Ovary (tissue), 9 donors: ENCODE results near the gene CDKAL1. TPM values are rescaled to one million over a fixed set of nuclear protein-coding genes. Genes with fewer than 3 reads are reported as not detected.

Source experiments
- DNase-seq, 5 donors: peaks; one replicate each; pipeline ENCODE4 v3.0.0-alpha.2; 2019 to 2020
- H3K27ac ChIP-seq, 2 donors: fragments of 200-600 bp; one replicate each; pipeline versions ENCODE4 v1.5.1 to v1.8.0; 2019 to 2022
- H3K27me3 ChIP-seq: fragments of 200-600 bp; one replicate; pipeline ENCODE4 v1.8.0; 2022
- H3K36me3 ChIP-seq: fragments of 200-600 bp; sonication (generic); one replicate; pipeline ENCODE4 v1.5.1; 2019
- H3K4me1 ChIP-seq: one replicate; pipeline ENCODE4 v1.8.1; 2013; ENCODE audit warnings: mild to moderate bottlenecking, moderate library complexity; ENCODE audit not compliant: insufficient read depth
- H3K4me3 ChIP-seq: fragments of 200-600 bp; sonication (generic); one replicate; pipeline ENCODE4 v1.5.1; 2017
- H3K9me3 ChIP-seq, 2 donors: fragments of 200-600 bp in 1 of 2; sonication (generic) in 1 of 2; one replicate each; pipeline versions ENCODE4 v1.5.1 to v1.8.1; 2013 to 2019; ENCODE audit warnings: mild to moderate bottlenecking in 1 of 2, moderate library complexity in 1 of 2
- CTCF ChIP-seq, 3 donors: fragments of 450-650 bp in 2 of 3; fragments of 200-600 bp in 1 of 3; IDR thresholded peaks; one replicate each; pipeline versions ENCODE4 v1.5.1 to v1.8.0; 2016 to 2022; ENCODE audit warnings: antibody characterized with exemption in 3 of 3, mild to moderate bottlenecking in 1 of 3
- EP300 ChIP-seq: sonication (generic); formaldehyde crosslinking; IDR thresholded peaks from one replicate; pipeline ENCODE4 v1.6.1; 2017; ENCODE audit warnings: antibody characterized with exemption
- POLR2A ChIP-seq: fragments of 450-650 bp; IDR thresholded peaks from one replicate; pipeline ENCODE4 v1.6.1; 2017; ENCODE audit warnings: antibody characterized with exemption, mild to moderate bottlenecking, moderate library complexity
- WGBS, 3 donors: extraction: QIAGEN DNeasy Blood & Tissue Kit in 1 of 3; methylation state at CpG; one replicate each; pipeline versions ENCODE4 v1.1.5 to v1.1.7; 2013 to 2017; 5-methylcytosine and 5-hydroxymethylcytosine counted together
- intact Hi-C, 4 donors: fragments of 100-400 bp; cut with DNase I; formaldehyde crosslinking; loops; one replicate each; pipeline versions ENCODE4 v1.11.0 to v1.15.1; 2022 to 2023
- polyA plus RNA-seq, 2 donors: library from polyadenylated mRNA; stranded (reverse); fragments of 200-250 nt in 1 of 2; fragments of 350-450 nt in 1 of 2; fragmentation: Illumina TruSeq in 1 of 2; extraction: RNeasy Lipid Tissue Mini Kit (QIAGEN cat#74804) in 1 of 2; gene quantifications; one replicate each; pipeline ENCODE4 v1.2.3, GENCODE V29; 2013 to 2014
- total RNA-seq, 7 donors: library from RNA; depleted of rRNA in 2 of 7; stranded (reverse); fragments of >200 nt in 2 of 7; fragmentation: NEBNext Ultra II Directional in 3 of 7; extraction: Animal tissue kit (Norgen Biotek cat#: 25700) in 3 of 7; gene quantifications; one replicate each; pipeline versions ENCODE4 v1.1.0 to v1.2.4, GENCODE V29; 2016 to 2023
- donor health status: DM: no; HTN: no; CAD: no; lungs with moderate emphysema.
- donor health status: DM: no; HTN: no; CAD: no.
- donor health status: Bipolar disorder and iron deficiency.
- donor health status: DM: yes; HTN: yes; CAD: no.
- donor health status: DM: no; HTN: no; CAD: no.
- donor health status: DM: yes; HTN: yes; CAD: no.

CDKAL1 gene
- total and polyA plus RNA-seq, 9 donors, result 6.8 to 21.3 (median 18.9) TPM

DNA sequence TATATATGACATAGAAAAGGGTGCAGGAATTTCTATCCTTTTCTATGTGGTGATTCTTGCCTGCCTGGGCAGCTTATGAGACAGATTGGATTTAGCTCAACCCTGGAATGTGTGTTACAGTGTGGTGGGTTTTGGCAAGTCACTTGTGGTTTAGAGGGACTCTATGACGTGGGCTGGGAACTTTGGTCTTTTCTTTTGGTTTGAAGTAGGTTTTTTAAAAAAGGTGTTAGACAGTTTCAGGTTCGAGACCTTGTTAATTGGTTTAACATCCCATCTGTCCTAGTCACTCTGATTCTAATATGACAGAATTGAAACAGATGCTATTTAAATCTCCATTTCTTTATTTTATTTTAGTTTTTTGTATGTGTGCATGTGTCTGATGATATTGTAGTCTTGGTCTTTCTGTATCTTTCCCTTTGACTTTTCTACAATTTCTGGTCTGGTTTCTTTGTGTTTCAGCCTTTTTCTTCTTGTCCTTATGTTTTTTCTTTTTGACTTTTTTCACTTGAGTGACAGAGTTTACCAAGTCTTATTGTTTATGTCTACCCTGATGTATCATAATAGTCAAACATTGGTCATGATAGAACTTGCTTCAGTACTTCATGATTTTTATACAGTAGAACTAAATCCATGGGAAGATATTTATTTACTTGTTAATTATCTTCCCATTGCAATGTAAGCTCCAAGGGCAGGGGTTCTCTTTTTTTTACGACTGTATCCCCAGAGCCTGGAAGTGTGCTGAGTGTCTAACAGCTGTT lies 174.3 kb downstream of the CDKAL1 start:
- TF ChIP-seq CTCF (IDR thresholded peaks at IDR 0.05), result no peak
- no peak for TF ChIP-seq POLR2A
- no peak for TF ChIP-seq EP300
- Histone ChIP-seq H3K9me3 (no peaks in the 10 kb centered on the region), H3K27ac (no peak overlapping the region), H3K27me3 (no peaks in the 10 kb centered on the region), H3K36me3 (no peaks in the 10 kb centered on the region), H3K4me1 (no peaks in the 10 kb centered on the region), H3K4me3 (no peak overlapping the region)
- WGBS, 3 donors, result 95 to 98% (median 96%) methylated on average over 3 of the region's 3 CpGs
- DNase-seq, result no peak
- intact Hi-C loops, result no loop called here

GRCh38 chr6:20709451-20709850 lies 175.2 kb downstream of the CDKAL1 start:
- TF ChIP-seq POLR2A (no peak), EP300 (no peak), CTCF (IDR thresholded peaks at IDR 0.05) (no peak)
- intact Hi-C loops, result no loop called here
- no peak overlapping the region for H3K27ac ChIP-seq
- no peaks in the 10 kb centered on the region for H3K36me3 ChIP-seq
- DNase-seq, result no peak
- no peak overlapping the region for H3K4me3 ChIP-seq
- H3K27me3 ChIP-seq, result no peaks in the 10 kb centered on the region
- H3K9me3 ChIP-seq, result no peaks in the 10 kb centered on the region
- WGBS, 3 donors, result 82 to 93% (median 88%) methylated on average over 2 of the region's 2 CpGs
- H3K4me1 ChIP-seq, result no peaks in the 10 kb centered on the region

DNA sequence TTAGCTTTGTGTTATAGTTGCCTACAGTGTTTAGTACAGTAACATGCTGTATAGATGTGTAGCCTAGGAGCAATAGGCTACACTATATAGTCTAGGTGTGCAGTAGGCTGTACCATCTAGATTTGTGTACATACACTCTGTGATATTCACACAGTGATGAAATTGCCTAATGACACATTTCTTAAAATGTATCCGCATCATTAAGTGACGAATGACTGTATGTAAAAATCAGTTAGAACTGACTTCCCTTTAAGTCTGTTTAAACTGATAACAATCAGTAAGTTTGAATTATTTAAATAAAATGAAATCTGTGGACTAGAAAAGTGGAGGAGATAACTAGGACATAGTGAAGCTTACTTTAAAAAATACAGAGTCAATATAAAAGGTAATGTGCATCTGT lies 176.1 kb downstream of the CDKAL1 start:
- H3K27ac ChIP-seq, result no peak overlapping the region
- 95 to 99% (median 98%) methylated on average over 2 of the region's 2 CpGs for WGBS, 3 donors
- H3K4me1 ChIP-seq, result no peaks in the 10 kb centered on the region
- DNase-seq, result no peak
- no peak for TF ChIP-seq CTCF (IDR thresholded peaks at IDR 0.05)
- H3K36me3 ChIP-seq, result no peaks in the 10 kb centered on the region
- intact Hi-C loops, result no loop called here
- no peaks in the 10 kb centered on the region for H3K27me3 ChIP-seq
- H3K9me3 ChIP-seq, result no peaks in the 10 kb centered on the region
- H3K4me3 ChIP-seq, result no peak overlapping the region

DNA sequence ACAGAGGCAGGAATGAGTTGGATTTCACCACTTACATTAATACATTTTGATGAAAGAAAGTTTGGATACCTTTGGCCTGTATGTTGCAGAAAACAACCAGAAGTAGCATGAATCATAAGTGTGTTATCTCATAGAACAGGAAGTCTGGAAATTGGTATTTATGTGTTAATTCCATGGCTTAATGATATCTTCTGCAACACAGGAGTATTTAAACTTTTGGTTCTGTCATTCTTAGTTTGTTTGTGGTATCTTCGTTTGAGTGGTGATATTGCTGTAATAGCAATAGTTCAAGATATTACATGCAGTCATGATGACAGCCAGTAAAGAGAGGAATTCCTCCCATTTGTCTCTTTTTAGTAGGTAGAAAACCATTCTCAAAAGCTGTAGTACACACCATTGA lies 177.3 kb downstream of the CDKAL1 start:
- TF ChIP-seq POLR2A, result no peak
- TF ChIP-seq EP300, result no peak
- no peak for TF ChIP-seq CTCF (IDR thresholded peaks at IDR 0.05)
- 26 to 44% (median 27%) methylated on average over 1 of the region's 1 CpG for WGBS, 3 donors

More for the DNA sequence above, 177.3 kb downstream of the CDKAL1 start:
- intact Hi-C loops, result no loop called here
- Histone ChIP-seq H3K36me3 (no peaks in the 10 kb centered on the region), H3K4me1 (no peaks in the 10 kb centered on the region), H3K9me3 (no peaks in the 10 kb centered on the region), H3K4me3 (no peak overlapping the region), H3K27ac (no peak overlapping the region), H3K27me3 (no peaks in the 10 kb centered on the region)
- no peak for DNase-seq
